ENCODE measurements around the gene TOB1. TPM values are rescaled to one million over a fixed set of nuclear protein-coding genes. Genes with fewer than 3 reads are reported as not detected.

The TOB1 gene
- polyA plus RNA-seq, 1 donor from 2014 or later = 8.2 TPM

DNA sequence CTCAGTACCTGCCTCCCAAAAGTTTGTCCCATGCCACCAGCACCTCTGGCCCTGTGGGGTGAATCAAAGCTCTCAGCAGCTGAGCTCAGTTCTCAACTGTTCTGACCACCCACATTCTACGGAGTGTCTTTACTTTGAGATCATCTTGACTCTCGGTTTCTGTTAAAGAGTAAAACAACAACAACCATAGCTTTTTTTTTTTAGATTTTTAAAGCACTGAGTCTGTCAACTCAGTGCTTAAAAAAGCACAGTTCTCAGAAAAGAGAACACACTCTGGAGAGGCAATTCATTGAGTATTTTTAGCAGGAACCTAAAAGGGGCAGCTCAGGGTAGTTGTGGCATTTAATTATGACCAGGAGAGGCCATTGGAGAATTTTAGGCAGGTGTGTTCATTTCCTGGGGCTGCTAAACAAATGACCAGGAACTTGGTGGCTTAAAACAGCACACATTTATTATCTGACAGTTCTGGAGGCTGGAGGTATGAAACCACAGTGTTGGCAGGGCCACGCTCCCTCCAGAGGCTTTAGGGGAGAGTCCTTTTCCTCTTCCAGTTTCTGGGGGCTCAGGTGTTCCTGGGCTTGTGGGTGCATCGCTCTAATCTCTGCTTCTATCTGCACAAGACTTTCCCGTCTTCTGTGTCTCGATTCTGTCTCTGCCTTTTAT, 37.5 kb downstream of the TOB1 start:
- Mint-ChIP-seq H3K27ac (peak overlapping the region in 1 of 3 donors; percentile 14), H3K27me3 (peaks cover 4% of the 10 kb centered on the region), H3K9me3 (peaks cover 0 to 2% (median 0%) of the 10 kb centered on the region in 3 donors), H3K4me3 (no peak overlapping the region), H3K4me1 (peaks cover 0 to 4% (median 2%) of the 10 kb centered on the region in 3 donors), H3K36me3 (peaks cover 11% of the 10 kb centered on the region)

DNA sequence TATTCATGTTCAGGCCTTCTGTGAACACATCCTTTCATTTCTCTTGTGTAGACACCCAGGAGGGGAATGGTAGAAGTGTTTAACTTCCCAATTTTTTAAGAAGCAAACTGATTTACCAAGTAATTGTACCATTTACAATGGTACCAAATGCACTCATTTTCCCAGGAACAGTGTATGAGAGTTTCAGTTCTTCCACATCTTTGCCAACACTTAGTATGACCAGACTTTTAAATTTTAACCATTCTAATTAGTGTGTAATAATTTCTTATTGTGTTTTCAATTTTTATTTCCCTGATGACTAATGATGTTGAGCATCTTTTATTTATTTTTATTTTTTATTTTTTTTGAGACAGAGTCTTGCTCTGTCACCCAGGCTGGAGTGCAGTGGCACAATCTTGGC, 41.0 kb downstream of the TOB1 start:
- Mint-ChIP-seq H3K4me1 (peaks cover 0 to 4% (median 2%) of the 10 kb centered on the region in 3 donors), H3K27me3 (peaks cover 10% of the 10 kb centered on the region), H3K9me3 (peaks cover 0 to 5% (median 0%) of the 10 kb centered on the region in 3 donors), H3K36me3 (peaks cover 11% of the 10 kb centered on the region), H3K4me3 (no peak overlapping the region), H3K27ac (no peak overlapping the region)

DNA sequence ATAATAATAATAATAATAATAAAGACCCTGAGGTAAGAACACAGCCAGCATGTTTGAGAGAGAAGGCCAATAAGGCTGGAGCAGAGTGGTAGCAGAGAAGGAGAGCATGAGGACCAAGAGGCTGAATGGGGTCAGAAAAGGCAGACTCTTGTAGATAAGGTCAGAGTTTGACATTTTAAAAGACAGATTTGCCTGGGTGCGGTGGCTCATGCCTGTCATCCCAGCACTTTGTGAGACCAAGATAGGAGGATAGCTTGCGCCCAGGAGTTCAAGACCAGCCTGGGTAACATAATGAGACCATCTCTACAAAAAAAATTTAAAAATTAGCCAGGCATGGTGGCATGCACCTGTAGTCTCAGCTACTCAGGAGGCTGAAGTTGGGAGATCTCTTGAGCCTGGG, 41.7 kb downstream of the TOB1 start:
- Mint-ChIP-seq H3K9me3 (peaks cover 0 to 5% (median 0%) of the 10 kb centered on the region in 3 donors), H3K4me1 (peaks cover 0 to 4% (median 2%) of the 10 kb centered on the region in 3 donors), H3K27ac (no peak overlapping the region), H3K36me3 (peaks cover 10% of the 10 kb centered on the region), H3K4me3 (no peak overlapping the region), H3K27me3 (peaks cover 10% of the 10 kb centered on the region)

- peaks cover 2% of the 10 kb centered on the region for H3K36me3 Mint-ChIP-seq
- H3K4me1 Mint-ChIP-seq = peaks cover 0 to 3% (median 0%) of the 10 kb centered on the region in 3 donors
- H3K4me3 Mint-ChIP-seq = no peak overlapping the region
- no peak overlapping the region for H3K27ac Mint-ChIP-seq
- H3K27me3 Mint-ChIP-seq = peaks cover 13% of the 10 kb centered on the region
- peaks cover 0 to 5% (median 0%) of the 10 kb centered on the region in 3 donors for H3K9me3 Mint-ChIP-seq
Measured at GRCh38 chr17:50822550-50822949, 43.6 kb downstream of the TOB1 start.

DNA sequence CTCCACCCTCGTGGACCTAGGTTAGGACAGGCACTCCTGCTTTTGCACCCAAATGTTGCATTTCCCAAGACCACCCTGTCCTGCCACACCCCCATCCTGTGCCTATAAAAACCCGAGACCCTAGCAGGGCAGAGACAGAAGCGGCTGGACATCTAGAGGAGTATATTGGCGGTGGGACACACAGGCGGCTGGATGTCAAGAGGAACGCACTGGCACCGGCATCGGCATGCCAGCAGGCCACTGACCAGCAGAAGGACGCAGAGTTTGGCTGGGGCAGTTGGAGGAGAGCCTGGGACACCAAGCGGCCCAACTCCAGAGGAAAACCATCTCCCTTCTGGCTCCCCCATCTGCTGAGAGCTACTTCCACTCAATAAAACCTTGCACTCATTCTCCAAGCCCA, 45.5 kb downstream of the TOB1 start:
- H3K4me1 Mint-ChIP-seq = peaks cover 0 to 3% (median 0%) of the 10 kb centered on the region in 3 donors
- H3K4me3 Mint-ChIP-seq = no peak overlapping the region
- H3K9me3 Mint-ChIP-seq = peaks cover 0 to 5% (median 0%) of the 10 kb centered on the region in 3 donors
- H3K27me3 Mint-ChIP-seq = peaks cover 16% of the 10 kb centered on the region
- H3K36me3 Mint-ChIP-seq = no peaks in the 10 kb centered on the region
- peak overlapping the region in 1 of 3 donors; percentile 80 for H3K27ac Mint-ChIP-seq

DNA sequence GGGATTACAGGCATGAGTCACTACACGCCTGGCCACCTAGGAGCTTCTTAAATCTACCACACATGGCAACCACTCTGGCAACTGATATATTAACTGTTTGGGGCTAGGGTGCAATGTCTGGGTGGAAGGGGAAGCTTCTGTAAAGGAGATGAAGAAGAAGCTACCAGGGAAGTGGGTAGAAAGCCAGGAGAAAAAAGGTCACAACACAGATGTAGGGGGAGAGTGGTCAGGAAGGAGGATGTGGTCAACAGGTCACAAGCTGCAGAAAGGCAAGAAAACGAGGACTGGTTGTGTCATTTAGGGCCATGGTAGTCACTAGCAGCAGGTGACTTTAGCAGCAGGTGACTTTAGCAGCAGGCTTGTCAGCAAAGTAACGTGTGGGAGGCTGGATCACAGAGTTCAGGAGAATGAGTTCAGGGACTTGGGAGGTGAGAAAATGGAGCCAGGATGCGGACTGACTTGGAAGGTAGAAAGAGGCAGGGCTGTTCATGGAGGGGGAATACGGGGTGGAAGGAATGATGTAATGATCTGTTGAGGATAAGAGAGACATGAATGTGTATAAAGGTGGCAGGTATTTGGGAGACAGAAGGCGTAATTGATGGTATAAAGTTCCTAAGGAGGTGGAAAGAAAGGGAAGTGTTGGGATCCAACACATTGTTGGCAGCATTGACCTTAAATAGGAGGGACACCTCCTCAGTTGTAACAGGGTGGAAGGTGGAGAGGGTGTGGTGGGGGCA, 47.1 kb downstream of the TOB1 start:
- H3K4me1 Mint-ChIP-seq = peaks cover 0 to 3% (median 0%) of the 10 kb centered on the region in 3 donors
- H3K36me3 Mint-ChIP-seq = no peaks in the 10 kb centered on the region
- H3K9me3 Mint-ChIP-seq = peaks cover 0 to 6% (median 2%) of the 10 kb centered on the region in 3 donors
- H3K4me3 Mint-ChIP-seq = no peak overlapping the region
- H3K27ac Mint-ChIP-seq = no peak overlapping the region
- H3K27me3 Mint-ChIP-seq = peaks cover 20% of the 10 kb centered on the region

GRCh38 chr17:50818261-50818660, 47.9 kb downstream of the TOB1 start:
- no peak overlapping the region for H3K4me3 Mint-ChIP-seq
- H3K27ac Mint-ChIP-seq = no peak overlapping the region
- H3K4me1 Mint-ChIP-seq = peaks cover 0 to 3% (median 0%) of the 10 kb centered on the region in 3 donors
- no peaks in the 10 kb centered on the region for H3K36me3 Mint-ChIP-seq
- H3K27me3 Mint-ChIP-seq = peaks cover 24% of the 10 kb centered on the region
- peaks cover 0 to 5% (median 1%) of the 10 kb centered on the region in 3 donors for H3K9me3 Mint-ChIP-seq

- no peaks in the 10 kb centered on the region for H3K36me3 Mint-ChIP-seq
- peaks cover 0 to 5% (median 1%) of the 10 kb centered on the region in 3 donors for H3K9me3 Mint-ChIP-seq
- no peak overlapping the region for H3K4me3 Mint-ChIP-seq
- H3K27me3 Mint-ChIP-seq = peaks cover 27% of the 10 kb centered on the region
- H3K4me1 Mint-ChIP-seq = peaks cover 0 to 3% (median 0%) of the 10 kb centered on the region in 3 donors
- H3K27ac Mint-ChIP-seq = no peak overlapping the region
Measured at GRCh38 chr17:50817838-50818237, 48.3 kb downstream of the TOB1 start.

- H3K9me3 Mint-ChIP-seq = peaks cover 0 to 5% (median 1%) of the 10 kb centered on the region in 3 donors
- H3K36me3 Mint-ChIP-seq = no peaks in the 10 kb centered on the region
- H3K4me1 Mint-ChIP-seq = peaks cover 0 to 3% (median 0%) of the 10 kb centered on the region in 3 donors
- H3K4me3 Mint-ChIP-seq = peak overlapping the region in 1 of 4 donors; percentile 65
- no peak overlapping the region for H3K27ac Mint-ChIP-seq
- peaks cover 27% of the 10 kb centered on the region for H3K27me3 Mint-ChIP-seq
Measured at GRCh38 chr17:50816771-50817751, 49.1 kb downstream of the TOB1 start.

GRCh38 chr17:50816271-50816670, 49.9 kb downstream of the TOB1 start:
- H3K4me3 Mint-ChIP-seq = no peak overlapping the region
- peaks cover 27% of the 10 kb centered on the region for H3K27me3 Mint-ChIP-seq
- peaks cover 0 to 3% (median 0%) of the 10 kb centered on the region in 3 donors for H3K4me1 Mint-ChIP-seq
- H3K36me3 Mint-ChIP-seq = no peaks in the 10 kb centered on the region
- no peak overlapping the region for H3K27ac Mint-ChIP-seq
- H3K9me3 Mint-ChIP-seq = peaks cover 0 to 5% (median 1%) of the 10 kb centered on the region in 3 donors

DNA sequence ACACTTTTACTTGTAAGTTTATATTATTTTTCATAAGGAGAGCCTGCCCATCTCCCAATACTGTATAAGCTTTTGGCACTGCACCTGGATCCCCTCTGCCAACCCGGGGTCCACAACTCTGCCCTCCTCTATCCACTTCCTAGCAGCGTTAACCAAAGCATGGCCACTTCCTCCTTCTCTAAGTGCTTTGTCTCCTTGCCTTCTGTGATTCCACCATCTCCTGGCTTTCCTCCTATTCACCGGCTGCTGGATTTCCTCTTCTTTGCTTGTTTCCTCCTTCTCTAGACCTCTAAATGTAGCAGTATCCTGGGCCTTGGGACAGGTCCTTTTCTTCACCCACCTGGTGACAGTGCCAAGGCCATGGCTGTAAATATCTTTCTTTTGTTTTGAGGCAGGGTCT, 50.8 kb downstream of the TOB1 start:
- H3K27ac Mint-ChIP-seq = peak overlapping the region in 1 of 3 donors; percentile 22

DNA sequence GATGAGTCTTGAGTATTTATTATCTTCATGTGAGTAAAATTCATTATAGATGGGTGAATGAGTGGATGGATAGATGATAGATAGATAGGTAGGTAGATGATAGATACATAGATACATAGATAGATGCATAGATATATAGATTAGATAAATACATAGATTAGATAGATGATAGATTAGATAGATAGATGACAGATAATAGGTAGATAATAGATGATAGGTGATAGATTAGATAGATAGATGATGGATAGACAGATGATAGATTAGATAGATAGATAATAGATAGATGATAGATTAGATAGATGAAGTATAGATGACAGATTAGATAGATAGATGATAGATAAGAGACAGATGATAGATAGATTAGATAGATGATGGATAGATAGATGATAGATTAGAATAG, 52.6 kb downstream of the TOB1 start:
- peaks cover 0 to 5% (median 1%) of the 10 kb centered on the region in 3 donors for H3K9me3 Mint-ChIP-seq
- H3K36me3 Mint-ChIP-seq = no peaks in the 10 kb centered on the region
- no peak overlapping the region for H3K4me3 Mint-ChIP-seq
- peaks cover 0 to 3% (median 0%) of the 10 kb centered on the region in 3 donors for H3K4me1 Mint-ChIP-seq
- peaks cover 21% of the 10 kb centered on the region for H3K27me3 Mint-ChIP-seq
- no peak overlapping the region for H3K27ac Mint-ChIP-seq

More for the DNA sequence above, 50.8 kb downstream of the TOB1 start:
- Mint-ChIP-seq H3K27me3 (peaks cover 22% of the 10 kb centered on the region), H3K4me1 (peaks cover 0 to 3% (median 0%) of the 10 kb centered on the region in 3 donors), H3K36me3 (no peaks in the 10 kb centered on the region), H3K9me3 (peaks cover 0 to 5% (median 1%) of the 10 kb centered on the region in 3 donors), H3K4me3 (no peak overlapping the region)

Measured in IgD-negative memory B cell (primary cell).